ENCODE data around the gene FIBCD1. TPM values are rescaled to one million over a fixed set of nuclear protein-coding genes. Genes with fewer than 3 reads are reported as not detected.

Gene FIBCD1
- total and polyA plus RNA-seq, 2 of the 8 experiments (the other 6 are each of a cell fraction or from before 2014, with no cell fraction given) = 6.1 to 8.8 TPM

- no peak for TF ChIP-seq CTBP2 (IDR thresholded peaks at IDR 0.05; ENCODE audit: borderline replicate concordance, insufficient read depth, insufficient read length, low read length)
- no peak for TF ChIP-seq SP4 (IDR thresholded peaks at IDR 0.05; ENCODE audit: low read length)
- TF ChIP-seq ATF2 (IDR thresholded peaks at IDR 0.05; ENCODE audit: low read length) = no peak
- no peak for TF ChIP-seq TAF7 (optimal IDR thresholded peaks at IDR 0.05; ENCODE audit: borderline replicate concordance, low read depth, low read length)
- no peak for TF ChIP-seq MAFK (IDR thresholded peaks at IDR 0.05; ENCODE audit: low read depth, low read length)
Measured at GRCh38 chr9:130922893-130923610, 16.0 kb downstream of the FIBCD1 start (continued).
